Activated naive CD4-positive, alpha-beta T cell treated with anti-CD3 and anti-CD28 coated beads, Interleukin-2, amount 10 ng/mL, durations not matched to agents 7 days and 5 days (primary cell): ENCODE results near the gene LRRC43.

Source experiments
- CTCF ChIA-PET: fragments of 350-600 bp; sonication (Branson Sonifier 250); formaldehyde crosslinking; loops from one replicate; lab custom pipeline; 2021; ENCODE audit warnings: antibody characterized with exemption; lab: Charles Lee
- DNase-seq: peaks from one replicate; pipeline ENCODE4 v3.0.0-alpha.2; 2020
- H3K27ac Mint-ChIP-seq: one replicate; pipeline ENCODE4 v1.8.0; 2021; ENCODE audit warnings: mild to moderate bottlenecking, moderate library complexity, mixed read lengths
- H3K27me3 Mint-ChIP-seq: one replicate; pipeline ENCODE4 v1.8.0; 2021; ENCODE audit warnings: mild to moderate bottlenecking, mixed read lengths
- H3K36me3 Mint-ChIP-seq: one replicate; pipeline ENCODE4 v1.8.0; 2021; ENCODE audit warnings: mixed read lengths
- H3K4me1 Mint-ChIP-seq: one replicate; pipeline ENCODE4 v1.8.0; 2021; ENCODE audit warnings: mixed read lengths
- H3K4me3 Mint-ChIP-seq: one replicate; pipeline ENCODE4 v1.8.0; 2021; ENCODE audit warnings: mild to moderate bottlenecking, moderate library complexity, mixed read lengths
- H3K9me3 Mint-ChIP-seq: one replicate; pipeline ENCODE4 v1.8.0; 2021; ENCODE audit warnings: mixed read lengths

LRRC43 gene

DNA sequence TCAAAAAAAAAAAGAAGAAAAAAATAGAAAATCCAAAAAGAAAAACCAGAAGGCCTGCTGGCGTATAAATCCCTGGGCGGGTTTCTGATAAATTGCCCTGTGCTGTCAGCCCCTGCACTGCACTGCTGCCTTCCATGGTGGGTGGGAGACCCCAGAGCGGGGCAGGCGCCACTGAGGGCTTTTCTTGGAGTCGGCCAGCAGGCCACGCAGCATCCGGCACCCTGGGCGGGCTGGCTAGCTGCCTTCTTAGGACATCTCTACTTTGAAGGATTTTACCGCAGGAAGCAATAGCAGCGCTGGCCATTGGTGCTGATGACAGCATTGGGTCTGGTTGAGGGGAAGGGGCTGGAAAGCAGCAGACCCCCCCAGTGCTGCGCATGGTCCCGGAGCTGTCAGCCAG is 38.0 kb upstream of the LRRC43 start:
- Mint-ChIP-seq H3K4me3 (no peak overlapping the region), H3K9me3 (no peaks in the 10 kb centered on the region), H3K36me3 (peaks cover 18% of the 10 kb centered on the region), H3K27ac (no peak overlapping the region), H3K4me1 (peaks cover 2% of the 10 kb centered on the region), H3K27me3 (peaks cover 13% of the 10 kb centered on the region)
- CTCF ChIA-PET, result interaction anchor here (0.6 kb wide), 2 partner anchors 67 to 368 kb away, joined by 3 read pairs; no protein-coding TSS in a partner anchor
- DNase-seq, result no peak

GRCh38 chr12:122145505-122146330 is 37.2 kb upstream of the LRRC43 start:
- CTCF ChIA-PET, result interaction anchor here (0.6 to 1.5 kb wide), 3 partner anchors 45 to 369 kb away, joined by 3 read pairs; no protein-coding TSS in a partner anchor

DNA sequence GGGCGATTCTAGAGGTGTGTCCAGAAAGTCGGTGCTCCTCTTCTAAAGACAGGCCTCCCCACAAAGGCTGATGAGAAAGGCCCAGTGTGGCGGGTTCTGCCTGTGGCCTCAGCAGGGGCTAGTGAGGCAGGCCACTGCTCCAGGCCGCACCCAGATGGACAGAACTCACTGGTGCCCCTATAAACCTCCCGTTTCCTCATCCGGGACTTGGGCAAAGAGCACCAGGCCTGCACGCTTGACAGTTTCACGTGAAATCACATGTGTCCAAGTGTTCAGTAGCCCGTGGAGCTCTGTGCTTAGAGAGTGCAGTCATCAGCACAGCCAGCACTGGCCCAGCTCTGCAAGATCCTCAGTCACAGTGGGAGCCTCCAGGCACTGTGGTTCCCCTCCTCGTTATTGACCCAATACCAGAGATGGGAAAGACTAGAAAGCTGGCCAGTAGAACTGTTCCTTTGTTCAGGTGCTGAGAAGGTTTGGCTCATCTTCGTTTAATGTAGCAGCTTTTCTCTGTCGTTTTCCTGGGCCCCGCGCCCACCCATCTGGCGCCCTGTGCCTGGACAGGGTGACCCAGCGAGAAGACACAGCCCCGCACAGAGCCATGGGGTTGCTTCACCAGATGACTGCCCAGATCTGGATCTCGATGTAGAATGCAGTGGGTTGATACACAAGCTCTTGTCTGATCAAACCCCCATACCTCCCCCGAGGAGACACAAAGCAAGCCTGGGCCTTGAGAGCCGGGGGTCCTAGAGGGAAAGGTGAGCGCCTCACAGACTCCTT is 35.2 kb upstream of the LRRC43 start:
- no peak overlapping the region for H3K4me3 Mint-ChIP-seq
- CTCF ChIA-PET, result interaction anchor here (0.6 to 1.2 kb wide), 3 partner anchors 8 to 93 kb away, joined by 3 to 4 read pairs (median 3); no protein-coding TSS in a partner anchor
- H3K36me3 Mint-ChIP-seq, result peaks cover 9% of the 10 kb centered on the region
- H3K27me3 Mint-ChIP-seq, result peaks cover 24% of the 10 kb centered on the region
- DNase-seq, result no peak
- peaks cover 2% of the 10 kb centered on the region for H3K4me1 Mint-ChIP-seq
- no peaks in the 10 kb centered on the region for H3K9me3 Mint-ChIP-seq
- no peak overlapping the region for H3K27ac Mint-ChIP-seq

More at GRCh38 chr12:122145505-122146330, 37.2 kb upstream of the LRRC43 start:
- H3K27ac Mint-ChIP-seq, result no peak overlapping the region
- peaks cover 2% of the 10 kb centered on the region for H3K4me1 Mint-ChIP-seq
- no peak overlapping the region for H3K4me3 Mint-ChIP-seq
- H3K9me3 Mint-ChIP-seq, result no peaks in the 10 kb centered on the region
- no peak for DNase-seq
- peaks cover 13% of the 10 kb centered on the region for H3K27me3 Mint-ChIP-seq
- H3K36me3 Mint-ChIP-seq, result peaks cover 15% of the 10 kb centered on the region

DNA sequence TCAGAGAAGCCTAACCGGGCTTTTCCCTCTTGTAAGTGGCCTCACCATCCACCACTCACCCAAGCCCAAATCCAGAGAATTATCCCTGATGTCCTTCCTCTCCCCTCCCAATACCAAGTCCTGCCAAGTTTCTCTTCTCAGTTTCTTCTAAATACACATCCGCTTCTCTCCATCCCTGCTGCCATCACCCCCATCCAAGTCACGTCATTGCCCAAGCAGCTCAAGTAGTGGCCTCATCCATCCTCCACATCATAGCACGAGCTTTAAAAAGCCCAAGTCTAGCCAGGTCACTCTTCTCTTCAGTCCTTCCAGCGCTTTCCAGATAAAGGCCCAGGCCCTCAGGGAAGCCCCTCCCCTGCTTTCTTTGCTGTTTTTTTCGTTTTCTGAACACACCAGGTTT is 34.3 kb upstream of the LRRC43 start:
- no peak overlapping the region for H3K27ac Mint-ChIP-seq
- H3K36me3 Mint-ChIP-seq, result peaks cover 5% of the 10 kb centered on the region
- peaks cover 1% of the 10 kb centered on the region for H3K4me1 Mint-ChIP-seq
- DNase-seq, result no peak
- CTCF ChIA-PET, result interaction anchor here (0.5 to 0.8 kb wide), 2 partner anchors 13 to 94 kb away, joined by 3 read pairs; no protein-coding TSS in a partner anchor
- H3K4me3 Mint-ChIP-seq, result no peak overlapping the region
- no peaks in the 10 kb centered on the region for H3K9me3 Mint-ChIP-seq
- peaks cover 26% of the 10 kb centered on the region for H3K27me3 Mint-ChIP-seq

DNA sequence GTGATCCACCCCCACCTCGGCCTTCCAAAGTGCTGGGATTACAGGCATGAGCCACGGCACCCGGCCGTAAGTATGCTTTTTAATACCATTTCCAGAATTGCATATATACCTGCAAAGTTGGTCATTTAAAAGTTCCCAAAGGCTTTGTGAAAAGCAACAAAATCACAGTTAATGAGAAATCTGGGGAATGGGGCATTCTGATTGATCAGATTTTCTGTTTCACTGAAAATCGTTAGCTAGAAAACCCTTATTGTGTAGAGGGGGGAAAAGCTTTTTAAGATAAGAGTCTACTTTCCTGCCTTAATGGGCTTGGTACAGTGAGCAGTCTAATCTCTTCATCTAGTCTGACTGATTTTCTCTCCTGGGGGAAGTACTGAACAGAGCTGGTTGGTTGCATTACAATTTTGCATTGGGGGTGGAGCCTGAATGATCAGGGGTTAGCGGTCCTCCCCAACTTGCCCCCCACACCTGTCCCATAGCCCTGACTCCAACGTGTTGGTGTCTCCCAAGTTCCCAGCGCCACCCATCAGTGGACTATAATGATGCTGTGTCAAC is 32.7 kb upstream of the LRRC43 start:
- Mint-ChIP-seq H3K4me3 (no peak overlapping the region), H3K36me3 (no peaks in the 10 kb centered on the region), H3K27ac (no peak overlapping the region), H3K4me1 (no peaks in the 10 kb centered on the region), H3K27me3 (peaks cover 30% of the 10 kb centered on the region), H3K9me3 (no peaks in the 10 kb centered on the region)
- no peak for DNase-seq
- CTCF ChIA-PET, result interaction anchor here (0.7 kb wide), 1 partner anchor 13 kb away, joined by 4 read pairs; no protein-coding TSS in a partner anchor

GRCh38 chr12:122152754-122153153 is 30.2 kb upstream of the LRRC43 start:
- H3K27me3 Mint-ChIP-seq, result peaks cover 30% of the 10 kb centered on the region
- no peak for DNase-seq
- H3K36me3 Mint-ChIP-seq, result no peaks in the 10 kb centered on the region
- no peaks in the 10 kb centered on the region for H3K9me3 Mint-ChIP-seq
- no peaks in the 10 kb centered on the region for H3K4me1 Mint-ChIP-seq
- CTCF ChIA-PET, result interaction anchor here (1.1 kb wide), 1 partner anchor 38 kb away, joined by 3 read pairs; no protein-coding TSS in a partner anchor
- no peak overlapping the region for H3K27ac Mint-ChIP-seq
- no peak overlapping the region for H3K4me3 Mint-ChIP-seq

DNA sequence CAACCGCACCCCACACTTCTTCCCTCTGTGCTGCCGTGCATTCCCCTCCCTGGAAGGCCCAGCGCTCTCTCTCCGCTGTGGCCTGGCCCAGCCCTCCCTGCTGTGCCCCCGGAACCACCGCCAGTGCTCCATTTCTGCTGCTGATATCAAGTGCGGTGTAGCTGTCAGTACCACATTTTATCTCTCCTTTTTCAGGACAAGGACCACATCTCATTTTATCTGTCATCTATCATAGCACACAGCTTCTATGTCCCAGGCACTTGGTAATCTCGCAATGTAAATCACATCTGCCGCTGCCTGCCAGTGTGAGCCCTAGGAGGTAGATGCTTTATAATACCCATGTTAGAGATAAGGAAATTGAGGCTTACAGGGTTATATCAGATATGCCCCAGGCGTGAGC is 27.2 kb upstream of the LRRC43 start:
- no peak overlapping the region for H3K27ac Mint-ChIP-seq
- H3K4me3 Mint-ChIP-seq, result no peak overlapping the region
- H3K27me3 Mint-ChIP-seq, result peaks cover 16% of the 10 kb centered on the region
- H3K36me3 Mint-ChIP-seq, result no peaks in the 10 kb centered on the region
- DNase-seq, result no peak
- H3K9me3 Mint-ChIP-seq, result no peaks in the 10 kb centered on the region
- CTCF ChIA-PET, result interaction anchor here (0.6 kb wide), 1 partner anchor 9 kb away, joined by 3 read pairs; no protein-coding TSS in a partner anchor
- H3K4me1 Mint-ChIP-seq, result no peaks in the 10 kb centered on the region

GRCh38 chr12:122158700-122159285 is 24.1 kb upstream of the LRRC43 start:
- H3K36me3 Mint-ChIP-seq, result no peaks in the 10 kb centered on the region
- no peak for DNase-seq
- no peaks in the 10 kb centered on the region for H3K9me3 Mint-ChIP-seq
- H3K4me1 Mint-ChIP-seq, result peaks cover 11% of the 10 kb centered on the region
- peaks cover 9% of the 10 kb centered on the region for H3K27me3 Mint-ChIP-seq
- H3K27ac Mint-ChIP-seq, result no peak overlapping the region
- CTCF ChIA-PET, result interaction anchor here (1.1 to 1.7 kb wide), 2 partner anchors 34 to 104 kb away, joined by 3 to 4 read pairs; no protein-coding TSS in a partner anchor
- H3K4me3 Mint-ChIP-seq, result no peak overlapping the region

GRCh38 chr12:122159882-122160281 is 23.0 kb upstream of the LRRC43 start:
- peaks cover 10% of the 10 kb centered on the region for H3K27me3 Mint-ChIP-seq
- H3K27ac Mint-ChIP-seq, result no peak overlapping the region
- H3K4me3 Mint-ChIP-seq, result no peak overlapping the region
- CTCF ChIA-PET, result interaction anchor here (1.1 kb wide), 1 partner anchor 33 kb away, joined by 3 read pairs; no protein-coding TSS in a partner anchor
- peaks cover 11% of the 10 kb centered on the region for H3K4me1 Mint-ChIP-seq
- H3K36me3 Mint-ChIP-seq, result no peaks in the 10 kb centered on the region
- no peaks in the 10 kb centered on the region for H3K9me3 Mint-ChIP-seq
- DNase-seq, result no peak

DNA sequence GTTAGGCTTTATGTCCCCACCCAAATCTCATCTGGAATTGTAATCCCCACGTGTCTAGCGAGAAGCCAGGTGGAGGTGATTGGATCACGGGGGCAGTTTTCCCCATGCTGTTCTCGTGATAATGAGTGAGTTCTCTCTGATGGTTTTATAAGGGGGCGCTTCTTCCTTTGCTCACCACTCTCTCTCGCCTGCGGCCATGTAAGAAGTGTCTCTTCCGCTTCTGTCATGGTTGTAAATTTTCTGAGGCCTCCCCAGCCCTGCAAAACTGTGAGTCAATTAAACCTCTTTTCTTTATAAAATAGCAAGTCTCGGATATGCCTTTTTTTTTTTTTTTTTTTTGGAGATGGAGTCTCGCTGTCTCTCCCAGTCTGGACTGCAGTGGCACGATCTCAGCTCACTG is 22.2 kb upstream of the LRRC43 start:
- Mint-ChIP-seq H3K36me3 (no peaks in the 10 kb centered on the region), H3K9me3 (no peaks in the 10 kb centered on the region), H3K27me3 (peaks cover 13% of the 10 kb centered on the region), H3K4me1 (peaks cover 11% of the 10 kb centered on the region), H3K4me3 (no peak overlapping the region), H3K27ac (no peak overlapping the region)
- CTCF ChIA-PET, result interaction anchor here (0.7 kb wide), 1 partner anchor 12 kb away, joined by 3 read pairs; no protein-coding TSS in a partner anchor
- no peak for DNase-seq

DNA sequence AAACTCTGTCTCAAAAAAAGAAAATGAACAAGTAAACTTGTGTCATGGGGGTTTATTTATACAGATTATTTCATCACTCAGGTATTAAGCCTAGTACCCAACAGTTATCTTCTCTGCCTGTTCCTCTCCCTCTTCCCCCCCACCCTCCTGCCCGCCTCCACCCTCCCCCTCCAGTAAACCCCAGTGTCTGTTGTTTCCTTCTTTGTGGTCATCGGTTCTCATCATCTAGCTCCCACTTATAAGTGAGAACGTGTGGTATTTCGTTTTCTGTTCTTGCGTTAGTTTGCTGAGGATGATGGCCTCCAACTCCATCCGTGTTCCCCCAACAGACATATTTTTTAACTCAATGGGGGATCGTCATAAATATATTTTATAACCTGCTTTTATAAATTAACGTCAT is 21.2 kb upstream of the LRRC43 start:
- no peak overlapping the region for H3K27ac Mint-ChIP-seq
- peaks cover 15% of the 10 kb centered on the region for H3K27me3 Mint-ChIP-seq
- peaks cover 11% of the 10 kb centered on the region for H3K4me1 Mint-ChIP-seq
- CTCF ChIA-PET, result interaction anchor here (0.7 kb wide), 1 partner anchor 13 kb away, joined by 3 read pairs; no protein-coding TSS in a partner anchor
- H3K9me3 Mint-ChIP-seq, result no peaks in the 10 kb centered on the region
- H3K4me3 Mint-ChIP-seq, result no peak overlapping the region
- no peak for DNase-seq
- no peaks in the 10 kb centered on the region for H3K36me3 Mint-ChIP-seq

DNA sequence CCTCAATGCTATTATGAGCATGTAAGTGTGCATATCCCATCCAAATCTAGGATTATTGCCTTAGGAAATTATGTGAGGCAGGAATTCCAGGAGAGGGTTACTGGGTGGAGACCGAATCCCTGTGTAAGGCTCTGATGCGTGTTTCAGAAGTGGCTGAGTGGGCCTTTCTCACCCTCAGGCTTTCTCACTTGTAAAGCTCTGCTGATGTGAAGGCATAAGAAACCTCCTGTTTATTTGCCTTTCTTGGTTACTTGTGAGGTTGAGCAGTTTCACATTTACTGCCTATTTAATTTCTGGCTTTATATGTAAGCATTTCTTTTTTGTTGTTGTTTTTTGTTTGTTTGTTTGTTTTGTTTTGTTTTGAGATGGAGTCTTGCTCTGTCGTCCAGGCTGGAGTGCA is 19.9 kb upstream of the LRRC43 start:
- CTCF ChIA-PET, result interaction anchor here (0.6 to 0.9 kb wide), 2 partner anchors 12 to 28 kb away, joined by 3 to 4 read pairs; no protein-coding TSS in a partner anchor
- no peak overlapping the region for H3K4me3 Mint-ChIP-seq
- H3K36me3 Mint-ChIP-seq, result no peaks in the 10 kb centered on the region
- peaks cover 11% of the 10 kb centered on the region for H3K4me1 Mint-ChIP-seq
- H3K27me3 Mint-ChIP-seq, result peaks cover 21% of the 10 kb centered on the region
- H3K9me3 Mint-ChIP-seq, result no peaks in the 10 kb centered on the region
- DNase-seq, result no peak
- no peak overlapping the region for H3K27ac Mint-ChIP-seq
